ENCODE measurements around the gene LCOR. TPM values are rescaled to one million over a fixed set of nuclear protein-coding genes. Genes with fewer than 3 reads are reported as not detected.

Gene LCOR
- total and polyA plus RNA-seq, 4 donors = 3.3 to 68.4 (median 17.9) TPM

GRCh38 chr10:96830511-96831199 is 1.4 kb upstream of the LCOR start:
- peaks cover 0 to 6% (median 5%) of the 10 kb centered on the region in 5 donors for H3K4me1 ChIP-seq (ENCODE audit: control insufficient read depth in 5 of 5, insufficient read depth in 5 of 5, low read length in 5 of 5)
- H3K36me3 ChIP-seq (ENCODE audit: control insufficient read depth in 4 of 4, insufficient read depth in 4 of 4, low read length in 4 of 4) = no peaks in the 10 kb centered on the region
- DNase-seq = peak; percentile 61 to 80 (median 72)
- H3K27me3 ChIP-seq (ENCODE audit: control insufficient read depth in 3 of 3, insufficient read depth in 3 of 3, low read length in 2 of 3) = no peaks in the 10 kb centered on the region
- no peak overlapping the region for H3K4me3 ChIP-seq
- no peak overlapping the region for H3K9ac ChIP-seq (ENCODE audit: insufficient read depth in 1 of 2, low read length in 2 of 2)
- no peak for ATAC-seq (ENCODE audit: insufficient read depth, low FRiP score)
- 41 to 43% methylated on average over 17 of the region's 17 CpGs for WGBS, 2 donors
- H3K27ac ChIP-seq (ENCODE audit: low read depth in 1 of 2, low read length in 1 of 2) = no peak overlapping the region
- no peaks in the 10 kb centered on the region for H3K9me3 ChIP-seq (ENCODE audit: control insufficient read depth in 4 of 4, insufficient read depth in 3 of 4, low read length in 3 of 4)
- TF ChIP-seq CTCF (IDR thresholded peaks at IDR 0.05; ENCODE audit: control extremely low read depth, extremely low read depth) = peak; percentile 62

GRCh38 chr10:96831200-96831866 is 765 bp upstream of the LCOR start:
- Histone ChIP-seq H3K4me3 (peak overlapping the region; percentile 96), H3K9ac (ENCODE audit: insufficient read depth in 1 of 2, low read length in 2 of 2) (peak overlapping the region in 1 of 2 donors; percentile 71), H3K27ac (ENCODE audit: low read depth in 1 of 2, low read length in 1 of 2) (peak overlapping the region; percentile 94 to 96), H3K9me3 (ENCODE audit: control insufficient read depth in 4 of 4, insufficient read depth in 3 of 4, low read length in 3 of 4) (no peaks in the 10 kb centered on the region), H3K4me1 (ENCODE audit: control insufficient read depth in 5 of 5, insufficient read depth in 5 of 5, low read length in 5 of 5) (peaks cover 0 to 13% (median 6%) of the 10 kb centered on the region in 5 donors), H3K27me3 (ENCODE audit: control insufficient read depth in 3 of 3, insufficient read depth in 3 of 3, low read length in 2 of 3) (no peaks in the 10 kb centered on the region), H3K36me3 (ENCODE audit: control insufficient read depth in 4 of 4, insufficient read depth in 4 of 4, low read length in 4 of 4) (no peaks in the 10 kb centered on the region)
- TF ChIP-seq CTCF (IDR thresholded peaks at IDR 0.05; ENCODE audit: control extremely low read depth, extremely low read depth) = no peak
- WGBS, 2 donors = 12 to 17% methylated on average over 14 of the region's 14 CpGs
- DNase-seq (no peak), ATAC-seq (ENCODE audit: insufficient read depth, low FRiP score) (no peak)

- Histone ChIP-seq H3K9ac (ENCODE audit: insufficient read depth in 1 of 2, low read length in 2 of 2) (peak overlapping the region in 1 of 2 donors; percentile 21), H3K4me3 (peak overlapping the region; percentile 96), H3K4me1 (ENCODE audit: control insufficient read depth in 5 of 5, insufficient read depth in 5 of 5, low read length in 5 of 5) (peaks cover 0 to 19% (median 6%) of the 10 kb centered on the region in 5 donors), H3K36me3 (ENCODE audit: control insufficient read depth in 4 of 4, insufficient read depth in 4 of 4, low read length in 4 of 4) (no peaks in the 10 kb centered on the region), H3K27me3 (ENCODE audit: control insufficient read depth in 3 of 3, insufficient read depth in 3 of 3, low read length in 2 of 3) (no peaks in the 10 kb centered on the region), H3K27ac (ENCODE audit: low read depth in 1 of 2, low read length in 1 of 2) (peak overlapping the region; percentile 92 to 96), H3K9me3 (ENCODE audit: control insufficient read depth in 4 of 4, insufficient read depth in 3 of 4, low read length in 3 of 4) (no peaks in the 10 kb centered on the region)
- ATAC-seq (ENCODE audit: insufficient read depth, low FRiP score) = peak; percentile 78
- peak; percentile 85 to 93 (median 90) for DNase-seq
- TF ChIP-seq CTCF (IDR thresholded peaks at IDR 0.05; ENCODE audit: control extremely low read depth, extremely low read depth) = no peak
- WGBS, 2 donors = 0 to 1% methylated on average over 48 to 72 of the region's 72 CpGs
Observed at GRCh38 chr10:96832721-96833219, 672 bp downstream of the LCOR start.

All from lung (tissue), 12 donors.